Measurements from ENCODE around the gene PDE4B. TPM values are rescaled to one million over a fixed set of nuclear protein-coding genes. Genes with fewer than 3 reads are reported as not detected.
"Not testable (repeated sequence)": the region's sequence is repeated elsewhere in the genome, so short reads cannot be mapped to it uniquely, and the experiment has no call there.

Gene PDE4B
- polyA plus RNA-seq, 2 of the 4 experiments (the other 2 are of a cell fraction), result 20.2 to 56.8 TPM

DNA sequence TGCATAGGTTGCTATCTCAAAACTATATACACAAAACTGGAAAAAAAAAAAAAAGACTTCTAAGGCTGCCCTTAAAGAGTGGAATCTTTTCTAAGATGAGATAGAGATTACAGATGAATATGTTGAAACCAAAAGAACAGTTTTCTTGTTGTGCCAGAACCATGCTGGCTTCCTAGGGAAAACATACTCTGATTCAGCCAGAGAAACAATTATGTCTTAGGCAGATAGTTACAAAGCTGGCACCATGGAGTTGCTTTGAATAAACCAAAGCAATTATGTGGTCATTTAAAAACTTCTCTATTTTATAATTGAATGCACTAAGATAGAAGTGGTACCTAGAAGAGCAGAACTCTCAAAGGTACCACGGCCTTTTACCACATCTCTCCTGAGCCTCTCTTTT is 341.3 kb downstream of the PDE4B start (continued):
- no peak for TF ChIP-seq CTCF (IDR thresholded peaks at IDR 0.05)
- TF ChIP-seq MAZ (IDR thresholded peaks at IDR 0.05; ENCODE audit: borderline replicate concordance, low read depth, low read length), result no peak
- no peak for TF ChIP-seq CHD2 (IDR thresholded peaks at IDR 0.05; ENCODE audit: low read length, partially characterized antibody)
- TF ChIP-seq BCL3 (IDR thresholded peaks at IDR 0.05), result no peak
- no peak for TF ChIP-seq EP300 (IDR thresholded peaks at IDR 0.05)
- no peak for TF ChIP-seq NR3C1 (IDR thresholded peaks at IDR 0.05)
- no peak for TF ChIP-seq TFCP2L1 (CRISPR knock-in tag; IDR thresholded peaks at IDR 0.05)
- no peak for TF ChIP-seq HOXA7 (CRISPR knock-in tag; IDR thresholded peaks at IDR 0.05)

DNA sequence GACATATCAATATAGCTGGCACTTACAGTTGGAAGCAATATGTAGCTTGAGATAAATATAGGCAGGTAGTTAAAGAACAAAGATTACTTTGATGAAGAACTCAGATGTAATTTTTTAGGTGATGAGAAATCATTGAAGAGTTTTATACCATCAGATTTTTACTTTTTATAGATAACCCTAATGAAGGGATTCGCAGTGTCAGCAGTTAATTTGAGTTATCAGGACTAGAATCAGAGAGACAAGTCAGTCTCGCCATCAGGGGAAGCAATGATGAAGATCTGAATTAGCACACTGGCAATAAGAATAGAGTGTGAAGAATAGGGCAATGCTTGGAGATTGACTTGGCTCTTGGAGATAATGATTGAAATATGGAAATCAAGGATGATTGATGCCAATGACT is 342.5 kb downstream of the PDE4B start:
- no peak overlapping the region for H3K4me2 ChIP-seq
- H3K27ac ChIP-seq, result no peak overlapping the region
- DNase-seq (ENCODE audit: low read depth in 1 of 2, low spot score in 1 of 2) (no peak), ATAC-seq (no peak), FAIRE-seq (no peak)
- WGBS (ENCODE audit: missing lambda C conversion rate), result 87% methylated on average over 2 of the region's 2 CpGs
- no peak overlapping the region for H3K4me3 ChIP-seq
- H3K4me1 ChIP-seq, result peaks cover 30% of the 10 kb centered on the region
- ChIA-PET CTCF (no interaction called here), POLR2A (no interaction called here)
- H3K9me3 ChIP-seq, result no peaks in the 10 kb centered on the region
- no peak for TF ChIP-seq HOXB13 (CRISPR knock-in tag; IDR thresholded peaks at IDR 0.05; ENCODE audit: low read depth)
- TF ChIP-seq MAFK (IDR thresholded peaks at IDR 0.05; ENCODE audit: partially characterized antibody), result peak; percentile 88
- no peak for TF ChIP-seq EP300 (IDR thresholded peaks at IDR 0.05)
- no peak for TF ChIP-seq CTCF (IDR thresholded peaks at IDR 0.05)

DNA sequence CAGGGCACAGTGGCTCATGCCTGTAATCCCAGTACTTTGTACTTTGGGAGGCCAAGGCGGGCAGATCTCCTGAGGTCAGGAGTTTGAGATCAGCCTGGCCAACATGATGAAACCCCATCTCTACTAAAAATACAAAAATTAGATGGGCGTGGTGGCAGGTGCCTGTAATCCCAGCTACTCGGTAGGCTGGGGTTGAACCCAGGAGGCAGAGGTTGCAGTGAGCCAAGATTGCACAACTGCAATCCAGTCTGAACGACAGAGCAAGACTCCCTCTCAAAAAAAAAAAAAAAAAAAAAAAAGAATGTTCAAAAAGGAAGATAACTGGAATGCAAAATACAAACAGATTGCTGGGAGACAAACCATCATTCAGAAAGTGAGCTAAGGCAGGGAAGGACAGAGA is 343.7 kb downstream of the PDE4B start:
- 47% methylated on average over 4 of the region's 4 CpGs for WGBS (ENCODE audit: missing lambda C conversion rate)
- TF ChIP-seq CEBPB (IDR thresholded peaks at IDR 0.05), result peak in 1 of 2 experiments; percentile 33; a peak in 1 of 4 replicates
- ATAC-seq; FAIRE-seq; H3K4me2 ChIP-seq; H3K9me3 ChIP-seq; POLR2A ChIA-PET; DNase-seq (ENCODE audit: low read depth in 1 of 2, low spot score in 1 of 2); H3K27ac ChIP-seq; CTCF ChIA-PET; H3K4me3 ChIP-seq: not testable (repeated sequence)
- H3K4me1 ChIP-seq, result peaks cover 37% of the 10 kb centered on the region

- ATAC-seq (no peak), FAIRE-seq (no peak), DNase-seq (ENCODE audit: low read depth in 1 of 2, low spot score in 1 of 2) (no peak)
- Histone ChIP-seq H3K9me3 (no peaks in the 10 kb centered on the region), H3K27ac (no peak overlapping the region), H3K4me2 (no peak overlapping the region), H3K4me1 (peaks cover 37% of the 10 kb centered on the region), H3K4me3 (no peak overlapping the region)
- POLR2A ChIA-PET, result no interaction called here
- 85% methylated on average over 2 of the region's 2 CpGs for WGBS (ENCODE audit: missing lambda C conversion rate)
- CTCF ChIA-PET, result interaction anchor here (1.5 kb wide), 1 partner anchor 105 kb away, joined by 5 read pairs; no protein-coding TSS in a partner anchor
- TF ChIP-seq GATA3 (IDR thresholded peaks at IDR 0.05; ENCODE audit: borderline replicate concordance) (no peak), FOSB (CRISPR knock-in tag; IDR thresholded peaks at IDR 0.05) (no peak), TP53 (CRISPR knock-in tag; IDR thresholded peaks at IDR 0.05) (no peak), SMC3 (IDR thresholded peaks at IDR 0.05) (no peak), NPAS2 (CRISPR knock-in tag; IDR thresholded peaks at IDR 0.05; ENCODE audit: borderline replicate concordance) (no peak), HES2 (IDR thresholded peaks at IDR 0.05) (no peak), CBX8 (IDR thresholded peaks at IDR 0.05) (no peak), TFCP2L1 (CRISPR knock-in tag; IDR thresholded peaks at IDR 0.05) (no peak), HDAC2 (IDR thresholded peaks at IDR 0.05) (no peak), POLR2AphosphoS2 (conservative IDR thresholded peaks at IDR 0.05; ENCODE audit: low read length) (no peak)
These were observed 344.5 kb downstream of the PDE4B start for GRCh38 chr1:66137235-66137634.

All from A549 (cell line).